Right ventricle myocardium superior (tissue), 1 donor: Measurements from ENCODE around the gene C1QTNF4. TPM values are rescaled to one million over a fixed set of nuclear protein-coding genes. Genes with fewer than 3 reads are reported as not detected.
"Not testable (repeated sequence)": the region's sequence is repeated elsewhere in the genome, so short reads cannot be mapped to it uniquely, and the experiment has no call there.

Experiments
- ATAC-seq: fragments of 200-7000 bp; cut with Tn5 transposase; one replicate; pipeline ENCODE4 v1.9.1; 2020; ENCODE audit warnings: mild to moderate bottlenecking; ENCODE audit not compliant: poor library complexity
- DNase-seq: peaks from one replicate; pipeline ENCODE4 v3.0.0-alpha.2; 2020
- intact Hi-C: fragments of 100-400 bp; cut with DNase I; formaldehyde crosslinking; loops from one replicate; pipeline ENCODE4 v1.11.2; 2022
- long read RNA-seq: library from polyadenylated mRNA; unstranded; transcript quantifications from one replicate; pipeline ENCODE4 v2.0.0, GENCODE V29; 2021
- total RNA-seq: library from RNA; stranded (reverse); fragmentation: NEBNext Ultra II Directional; extraction: Animal tissue kit (Norgen Biotek cat#: 25700); gene quantifications from one replicate; pipeline ENCODE4 v1.2.1, GENCODE V29; 2021
- donor health status: DM: no; HTN: yes; CAD: no; lungs with severe emphysema.

C1QTNF4 gene
- total RNA-seq, result 0.48 TPM
- long read RNA-seq, partial matches to known transcripts, result 0 of 4 reads
- long read RNA-seq, other reads (novel, unspliced or antisense), result 3 of 4 reads

DNA sequence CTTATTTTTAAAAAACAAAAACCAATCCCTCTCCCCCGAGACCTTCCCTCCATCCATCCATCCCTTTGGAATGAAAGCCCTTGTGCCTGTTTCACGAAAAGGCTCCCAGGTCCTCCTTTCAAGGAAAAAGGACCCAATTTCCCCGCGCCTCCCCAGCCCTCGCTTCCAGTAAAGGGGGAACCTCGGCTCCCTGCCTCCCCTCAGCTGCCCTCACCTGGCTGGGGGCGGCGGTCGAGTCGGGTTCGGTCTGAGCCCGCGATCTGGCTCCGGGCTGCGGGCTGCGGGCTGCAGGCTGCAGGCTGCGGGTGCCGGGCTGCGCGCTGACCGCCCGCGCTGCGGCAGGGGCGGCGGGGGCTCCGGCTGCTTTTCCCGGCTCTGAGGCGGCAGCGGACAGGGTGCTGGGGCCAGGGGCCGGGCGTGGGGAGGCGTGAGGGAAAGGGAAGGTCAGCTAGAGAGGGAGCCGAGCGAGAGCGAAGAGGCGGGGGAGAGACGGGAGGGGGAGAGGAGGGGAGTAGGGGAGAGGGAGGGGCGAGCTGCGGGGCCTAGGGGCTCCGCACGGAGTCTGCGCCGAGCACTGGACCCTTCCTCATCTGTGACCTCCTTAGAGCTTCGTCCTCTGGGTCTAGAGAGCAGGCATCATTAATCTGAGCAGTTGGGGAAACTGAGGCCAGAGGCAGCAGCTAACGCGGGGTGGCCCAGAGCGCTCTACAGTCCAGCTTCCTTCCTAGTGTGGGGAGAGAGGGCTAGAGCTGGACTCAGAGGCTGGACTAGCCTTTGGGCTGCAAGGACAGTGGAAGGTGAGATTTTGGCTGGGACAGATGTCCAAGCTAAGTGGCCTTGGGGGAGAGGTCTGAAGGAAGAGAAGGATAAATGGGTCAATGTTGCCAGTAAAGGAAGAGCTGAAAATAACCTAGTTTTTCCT, at the start of gene C1QTNF4:
Gene C1QTNF4 (minus strand): TSS at position 478 of the 922 bp plus-strand sequence. CDS start 3,601 bp downstream, outside the sequence.
- DNase-seq (no peak), ATAC-seq (no peak)
- intact Hi-C loops, result no loop called here

DNA sequence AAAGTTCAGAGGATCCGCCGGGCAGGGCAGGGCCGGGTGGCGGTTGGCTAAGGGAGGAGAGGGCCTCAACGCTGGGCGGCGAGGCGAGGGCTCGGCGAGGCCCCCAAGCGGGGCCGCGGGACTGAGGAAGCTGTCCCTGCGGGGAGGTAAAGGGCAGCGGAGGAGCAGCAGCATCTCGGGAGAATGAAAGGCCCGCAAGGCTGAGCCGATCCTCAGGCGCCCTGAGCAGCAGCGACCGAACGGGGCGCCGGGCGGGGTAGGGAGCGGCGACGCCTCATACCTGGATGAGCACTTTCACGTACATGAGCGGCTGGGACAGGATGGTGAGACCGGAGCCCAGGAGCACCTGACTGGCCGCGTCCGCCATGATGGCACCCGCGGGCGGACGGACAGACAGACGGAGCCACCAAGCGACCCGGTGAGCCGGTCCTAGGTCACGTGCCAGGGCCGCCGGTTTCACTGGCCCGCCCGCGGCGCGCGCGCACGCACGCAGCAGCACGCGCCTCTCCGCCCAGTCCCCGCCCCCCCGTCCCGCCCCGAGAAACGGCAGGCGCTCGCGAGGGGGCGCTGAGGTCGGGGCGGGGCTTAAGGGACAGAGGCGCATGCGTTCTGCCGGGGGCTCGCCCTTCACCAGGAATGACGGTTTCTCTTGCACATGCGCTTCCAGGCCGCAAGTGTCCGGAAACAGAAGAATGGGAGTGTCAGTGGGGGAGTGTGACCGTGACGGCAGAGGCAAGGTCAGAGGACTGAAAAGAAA, 48.1 kb upstream of the C1QTNF4 start, which contains the start of gene MTCH2:
Gene MTCH2 (minus strand): TSS at position 461 of the 757 bp plus-strand sequence. CDS start 94 bp downstream, at position 367.
- intact Hi-C loops, result loop anchor here (10.0 kb wide), 2 partner anchors 73 to 193 kb away; partner anchors contain the start of gene AGBL2
- DNase-seq (peak; percentile 96), ATAC-seq (peak; percentile 98)

DNA sequence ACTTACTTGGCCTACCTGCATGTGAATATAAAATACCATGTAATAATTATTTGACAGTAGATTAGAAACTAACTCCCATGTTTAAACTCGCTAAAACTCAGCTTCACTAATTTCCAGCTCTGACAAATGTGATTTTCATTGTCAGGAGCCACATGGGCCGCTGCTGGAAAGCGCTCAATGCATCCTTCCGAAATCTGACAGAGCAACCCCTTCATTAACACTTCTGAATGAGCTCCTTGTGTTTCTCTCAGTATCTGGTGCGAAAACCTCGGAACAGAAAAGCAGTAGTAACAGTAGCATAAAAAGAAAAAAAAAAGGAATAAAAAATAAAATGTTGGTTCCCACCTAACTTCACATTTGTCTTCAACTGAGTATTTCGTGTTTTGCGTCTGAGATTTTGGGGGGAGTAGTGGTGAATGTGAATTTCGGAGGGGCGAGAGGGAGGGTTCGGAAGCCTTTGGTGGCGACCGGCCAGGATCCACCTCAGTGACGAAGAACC, 47.4 kb upstream of the C1QTNF4 start:
- intact Hi-C loops, result loop anchor here (10.0 kb wide), 2 partner anchors 73 to 193 kb away; partner anchors contain the start of gene AGBL2
- DNase-seq, result no peak
- no peak for ATAC-seq

DNA sequence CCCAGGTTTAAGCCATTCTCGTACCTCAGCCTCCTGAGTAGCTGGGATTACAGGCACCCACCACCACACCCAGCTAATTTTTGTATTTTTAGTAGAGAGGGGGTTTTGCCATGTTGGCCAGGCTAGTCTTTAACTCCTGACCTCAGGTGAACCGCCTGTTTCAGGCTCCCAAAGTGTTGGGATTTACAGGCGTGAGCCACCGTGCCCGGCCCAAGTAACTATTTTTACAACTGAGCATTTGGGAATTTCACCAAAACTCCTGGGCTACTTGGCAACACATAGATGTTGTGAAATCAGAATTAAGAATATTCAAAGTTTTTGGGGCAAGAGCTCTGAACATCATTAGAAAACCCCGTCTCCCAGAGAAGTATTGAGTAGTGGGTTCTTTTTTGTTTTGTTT, 46.3 kb upstream of the C1QTNF4 start:
- intact Hi-C loops, result loop anchor here (10.0 kb wide), 2 partner anchors 74 to 194 kb away; partner anchors contain the start of gene AGBL2
- not testable (repeated sequence) for ATAC-seq, DNase-seq

DNA sequence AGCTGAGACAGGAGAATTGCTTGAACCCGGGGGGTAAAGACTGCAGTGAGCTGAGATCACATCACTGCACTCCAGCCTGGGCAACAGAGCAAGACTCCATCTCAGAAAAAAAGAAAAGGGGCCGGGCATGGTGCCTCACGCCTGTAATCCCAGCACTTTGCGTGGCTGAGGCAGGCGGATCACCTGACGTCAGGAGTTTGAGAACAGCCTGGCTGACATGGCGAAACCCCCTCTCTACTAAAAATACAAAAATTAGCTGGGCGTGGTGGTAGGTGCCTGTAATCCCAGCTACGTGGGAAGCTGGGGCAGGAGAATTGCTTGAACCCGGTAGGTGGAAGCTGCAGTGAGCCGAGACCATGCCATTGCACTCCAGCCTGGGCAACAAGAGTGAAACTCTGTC, 42.1 kb upstream of the C1QTNF4 start:
- DNase-seq, intact Hi-C loops, ATAC-seq: not testable (repeated sequence)

DNA sequence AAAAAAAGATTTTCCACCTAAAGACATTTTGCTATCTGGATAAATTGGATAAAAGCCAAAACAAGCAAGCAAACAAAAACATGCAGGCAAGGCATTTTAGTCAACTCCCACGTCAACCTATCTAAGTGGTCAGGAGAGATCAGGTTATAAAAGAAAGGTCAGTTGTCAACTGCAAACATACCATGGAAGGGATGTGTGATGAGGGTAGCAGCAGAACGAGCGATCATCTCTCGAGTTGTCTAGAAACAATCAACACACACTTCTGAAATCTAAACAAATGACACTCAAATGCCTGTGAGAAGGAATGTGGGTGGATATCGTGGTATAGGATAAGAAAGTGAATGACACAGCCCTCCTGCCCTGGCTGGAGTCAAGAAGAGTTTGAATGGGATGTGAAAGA, 37.3 kb upstream of the C1QTNF4 start:
- intact Hi-C loops, result no loop called here
- DNase-seq, result no peak
- ATAC-seq, result no peak

DNA sequence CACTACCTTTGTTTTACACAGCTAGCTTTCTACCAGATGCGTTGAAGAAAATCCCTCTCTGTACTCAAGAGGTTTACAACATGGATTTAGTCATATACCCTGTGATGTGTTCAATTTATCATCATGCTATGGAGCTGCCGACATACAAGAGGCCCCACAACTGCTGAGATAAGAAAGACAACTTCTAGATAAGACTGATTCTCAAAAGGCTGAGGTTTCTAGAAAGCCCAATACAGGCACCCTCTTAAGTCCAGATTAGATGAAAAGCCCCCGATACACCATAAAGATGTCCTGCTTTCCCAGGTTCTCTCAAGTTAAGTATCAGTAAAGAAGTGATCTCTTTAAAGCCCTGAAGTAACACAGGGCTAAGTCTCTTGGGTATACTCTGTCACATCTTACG, 33.8 kb upstream of the C1QTNF4 start:
- no peak for DNase-seq
- intact Hi-C loops, result no loop called here
- ATAC-seq, result no peak

DNA sequence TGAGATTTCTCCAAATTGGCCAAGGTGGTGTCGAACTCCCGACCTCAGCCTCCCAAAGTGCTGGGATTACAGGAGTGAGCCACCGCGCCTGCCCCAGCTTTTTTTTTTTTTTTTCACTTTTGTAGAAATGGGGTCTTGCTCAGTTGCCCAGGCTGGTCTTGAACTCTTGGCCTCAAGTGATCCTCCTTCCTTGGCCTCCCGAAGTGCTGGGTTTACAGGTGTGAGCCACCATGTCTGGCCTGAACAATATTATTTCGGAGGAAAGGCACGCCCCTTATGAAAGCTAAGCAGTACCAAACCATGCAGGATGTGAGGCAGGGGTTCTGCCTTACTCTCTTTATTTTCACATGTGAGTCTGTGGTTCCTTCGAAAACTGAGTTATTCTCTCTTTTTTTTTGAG, 32.0 kb upstream of the C1QTNF4 start:
- intact Hi-C loops, result no loop called here
- ATAC-seq (no peak), DNase-seq (no peak)

DNA sequence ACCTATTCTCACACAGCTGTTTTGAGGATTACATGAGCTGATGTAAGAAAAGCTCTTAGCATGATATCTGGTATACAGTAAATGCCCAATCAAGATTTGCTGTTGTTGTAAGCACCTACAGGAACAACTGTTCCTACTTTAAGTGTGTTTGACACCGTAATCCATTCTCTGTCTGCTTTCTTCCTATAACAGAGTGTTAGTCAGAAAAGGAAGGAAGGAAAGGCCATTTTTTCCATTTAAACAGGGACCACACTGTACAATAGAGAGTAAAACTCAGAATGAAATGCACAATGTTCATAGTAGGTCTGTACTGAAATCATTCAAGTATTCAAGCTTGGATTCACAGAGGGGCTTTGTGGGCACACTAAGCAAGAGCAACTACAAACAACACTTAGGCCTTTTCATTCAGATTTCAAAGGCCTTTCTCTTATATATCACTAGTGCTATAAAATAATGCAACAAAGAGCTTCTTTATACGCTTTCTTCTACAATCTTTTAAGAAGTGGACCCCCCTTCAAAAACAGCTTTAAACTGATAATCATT, 26.7 kb upstream of the C1QTNF4 start:
- intact Hi-C loops, result no loop called here
- DNase-seq, result no peak
- ATAC-seq, result no peak

DNA sequence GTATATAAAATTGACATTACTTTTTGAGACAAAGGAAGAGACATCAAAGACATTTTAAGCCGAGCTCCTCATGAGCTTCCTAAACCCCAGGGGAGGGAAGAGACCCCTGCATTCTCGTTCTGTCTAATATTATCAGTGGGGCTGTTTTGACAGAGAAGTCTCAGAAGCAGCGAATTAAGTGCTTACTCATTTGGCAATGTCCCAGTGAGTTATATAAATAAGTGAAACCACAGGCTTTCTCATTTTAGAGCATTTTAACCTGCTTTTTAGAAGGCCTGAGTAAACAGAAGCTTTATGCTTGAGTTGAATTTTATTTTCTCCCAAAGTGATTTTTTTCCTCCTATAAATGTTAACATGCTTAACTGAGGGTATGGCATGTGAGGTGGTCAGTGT, 23.2 kb upstream of the C1QTNF4 start:
- DNase-seq (no peak), ATAC-seq (no peak)
- intact Hi-C loops, result no loop called here

DNA sequence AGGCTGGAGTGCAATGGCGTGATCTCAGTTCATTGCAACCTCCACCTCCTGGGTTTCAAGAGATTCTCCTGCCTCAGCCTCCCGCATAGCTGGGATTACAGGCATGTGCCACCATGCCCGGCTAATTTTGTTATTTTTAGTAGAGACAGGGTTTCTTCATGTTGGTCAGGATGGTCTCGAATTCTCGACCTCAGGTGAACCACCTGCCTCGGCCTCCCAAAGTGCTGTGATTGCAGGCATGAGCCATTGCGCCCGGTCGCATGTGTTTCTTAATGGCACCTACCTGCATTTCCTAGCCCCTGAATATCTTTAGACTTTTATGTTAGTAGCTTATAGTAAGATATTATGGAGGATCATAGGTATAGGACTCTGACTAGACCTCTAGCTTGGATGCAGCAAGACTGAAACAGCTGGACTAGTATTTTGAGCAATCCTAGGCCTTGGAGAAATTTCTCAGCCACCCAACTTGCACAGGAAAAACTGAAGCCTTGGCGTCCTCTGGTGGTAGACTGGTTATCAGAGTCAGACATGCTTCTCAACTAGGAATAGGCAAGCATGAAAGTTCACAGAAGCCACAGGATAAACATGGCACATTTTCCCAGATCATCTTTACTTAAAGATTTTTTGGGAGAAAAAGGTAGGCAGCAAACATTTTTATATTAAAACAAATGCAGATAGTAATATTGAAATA, 22.7 kb upstream of the C1QTNF4 start:
- no peak for DNase-seq
- intact Hi-C loops, result no loop called here

DNA sequence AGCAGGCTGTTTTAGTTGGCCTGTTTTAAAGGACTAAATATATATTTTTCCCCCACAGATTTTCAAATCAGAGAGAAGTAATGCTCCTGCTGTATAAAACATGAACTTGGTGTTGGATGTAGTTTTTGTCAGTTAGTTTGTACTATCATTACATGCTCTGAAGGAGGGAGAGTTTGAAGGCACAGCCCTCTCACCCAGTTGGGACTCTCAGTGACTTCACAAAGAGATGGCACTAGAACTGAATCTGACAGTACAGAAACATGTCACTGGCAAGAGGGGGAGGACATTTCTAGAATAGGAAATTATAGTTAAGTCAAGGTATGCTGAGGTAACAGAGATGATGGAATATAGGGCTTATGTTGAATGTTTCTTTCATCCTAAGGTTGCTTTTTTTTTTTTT, 21.0 kb upstream of the C1QTNF4 start:
- DNase-seq (no peak), ATAC-seq (no peak)
- intact Hi-C loops, result no loop called here

More for the DNA sequence above, 22.7 kb upstream of the C1QTNF4 start:
- ATAC-seq, result peak; percentile 79

DNA sequence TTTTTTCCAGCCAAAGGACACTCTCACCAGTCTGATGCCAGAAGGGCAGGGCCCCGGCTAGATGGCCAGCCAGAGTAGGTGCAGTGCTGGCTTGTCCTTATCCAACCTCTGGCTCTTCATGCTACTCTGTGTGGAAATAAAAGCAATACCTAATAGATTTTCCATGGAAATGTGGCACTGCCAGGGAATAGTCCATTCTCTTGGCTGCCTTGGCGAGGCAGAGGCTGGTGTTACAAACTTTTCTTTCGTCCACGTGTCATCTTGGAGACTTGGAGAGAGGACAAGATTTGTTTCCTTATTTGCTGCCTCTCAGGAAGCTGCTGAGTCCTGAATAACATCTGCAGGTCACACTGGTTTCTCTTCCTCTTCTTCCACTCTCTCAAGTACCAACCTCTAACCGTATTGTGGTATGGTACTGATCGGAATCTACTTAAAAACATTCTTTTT, 17.2 kb upstream of the C1QTNF4 start:
- intact Hi-C loops, result no loop called here
- DNase-seq (no peak), ATAC-seq (peak; percentile 55)

DNA sequence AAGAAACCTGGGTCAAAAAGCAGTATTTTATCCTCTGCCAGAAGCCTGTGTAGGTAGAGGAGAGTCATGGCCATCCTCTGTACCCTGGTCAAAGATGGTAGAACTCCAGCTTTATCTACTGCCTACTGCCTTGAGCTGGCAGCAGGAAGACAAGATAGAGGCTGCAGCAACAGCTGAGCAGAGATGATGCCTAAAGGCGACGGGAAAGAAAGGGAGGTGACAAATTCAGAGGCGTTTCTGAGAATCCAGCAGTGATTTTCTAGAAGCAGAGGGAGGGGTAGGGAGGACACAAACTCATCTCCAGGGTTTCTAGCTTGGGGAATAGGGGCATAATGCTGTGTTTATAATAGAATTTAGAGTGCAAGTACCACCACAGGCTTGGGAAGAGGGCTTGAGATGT, 15.5 kb upstream of the C1QTNF4 start:
- DNase-seq (no peak), ATAC-seq (no peak)
- intact Hi-C loops, result loop anchor here (10.0 kb wide), 1 partner anchor 105 kb away; no protein-coding TSS in a partner anchor

DNA sequence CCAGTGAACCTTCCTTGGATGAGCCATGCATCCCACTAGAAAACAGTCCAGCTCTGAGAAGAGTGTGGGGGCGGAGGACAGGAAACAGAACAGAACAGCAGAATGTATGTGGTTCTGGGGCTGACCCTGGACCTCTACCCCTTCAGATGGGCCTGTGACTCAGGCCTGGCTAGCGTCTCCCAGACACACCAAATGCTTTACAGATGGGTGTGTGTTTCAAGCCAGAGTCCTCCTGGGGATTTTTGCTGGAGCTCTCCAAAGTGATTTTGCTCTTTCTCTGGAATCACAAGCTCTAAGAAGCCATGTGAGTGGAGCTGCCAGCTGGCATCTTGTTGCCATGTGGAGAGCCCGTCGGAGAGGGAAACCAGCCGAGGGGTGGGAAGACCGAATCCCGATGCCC, 13.2 kb upstream of the C1QTNF4 start:
- DNase-seq (peak; percentile 70), ATAC-seq (peak; percentile 56)

DNA sequence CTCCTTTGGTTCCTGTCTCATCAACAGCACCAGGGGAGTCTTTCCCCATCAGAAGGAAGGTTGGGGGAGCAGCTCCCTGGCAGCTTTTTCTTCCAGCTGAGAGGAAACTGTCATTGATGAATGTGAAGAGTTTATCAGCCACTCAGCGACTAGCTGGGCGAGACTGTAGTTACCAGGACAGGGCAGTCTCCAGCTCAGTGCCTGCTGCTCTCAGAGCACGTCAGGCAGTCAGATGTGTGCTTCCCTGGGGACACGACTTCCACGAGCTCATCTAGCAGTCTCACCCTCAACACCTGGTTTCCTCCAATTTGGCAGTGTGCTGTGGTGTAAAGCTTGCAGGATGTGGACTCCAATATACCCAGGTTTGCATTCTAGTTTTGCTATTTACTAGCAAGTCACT, 12.5 kb upstream of the C1QTNF4 start:
- DNase-seq (no peak), ATAC-seq (peak; percentile 81)
- intact Hi-C loops, result loop anchor here (10.0 kb wide), 1 partner anchor 102 kb away; no protein-coding TSS in a partner anchor

More for the DNA sequence above, 13.2 kb upstream of the C1QTNF4 start:
- intact Hi-C loops, result loop anchor here (10.0 kb wide), 1 partner anchor 103 kb away; no protein-coding TSS in a partner anchor

DNA sequence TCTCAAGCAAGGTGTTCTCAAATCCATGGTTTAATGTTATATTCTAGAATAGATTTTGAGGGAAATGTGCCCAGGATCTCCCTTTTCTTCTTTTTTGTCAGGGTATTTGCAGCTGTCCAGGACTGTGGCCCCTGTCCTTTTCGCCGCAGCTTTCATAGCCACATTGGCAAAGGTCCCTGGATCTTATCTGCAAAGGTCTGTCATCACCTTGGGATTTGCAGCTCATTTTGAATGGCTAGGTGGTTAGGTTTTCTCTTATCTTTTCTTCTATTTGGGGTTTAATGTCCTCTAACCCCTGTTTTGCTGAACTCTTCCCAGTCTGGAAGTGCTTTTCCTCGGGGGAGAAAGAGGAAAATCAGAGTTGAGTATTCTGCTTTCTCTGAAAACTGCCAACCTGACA, 11.7 kb upstream of the C1QTNF4 start:
- peak; percentile 53 for ATAC-seq
- no peak for DNase-seq
- intact Hi-C loops, result loop anchor here (10.0 kb wide), 1 partner anchor 101 kb away; no protein-coding TSS in a partner anchor

DNA sequence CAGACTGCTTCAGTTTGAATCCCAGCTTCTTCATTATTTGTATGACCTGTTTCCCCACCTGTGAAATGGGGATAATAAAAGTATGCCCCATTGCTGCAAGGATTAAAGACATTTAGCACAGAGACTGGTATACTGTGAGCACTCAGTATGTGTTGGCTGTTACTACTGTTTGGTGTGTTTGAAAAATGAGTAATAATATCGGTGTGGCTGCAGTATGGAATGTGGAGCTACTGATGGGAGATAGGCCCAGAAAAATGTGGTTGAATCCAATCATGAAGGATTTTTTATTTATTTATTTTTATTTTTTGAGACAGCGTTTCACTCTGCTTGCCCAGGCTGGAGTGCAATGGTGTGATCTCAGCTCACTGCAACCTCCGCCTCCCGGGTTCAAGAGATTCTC, 9.1 kb upstream of the C1QTNF4 start:
- DNase-seq, result no peak
- no peak for ATAC-seq
- intact Hi-C loops, result loop anchor here (10.0 kb wide), 1 partner anchor 98 kb away; no protein-coding TSS in a partner anchor
